Ascending aorta (tissue), 2 donors: Measurements from ENCODE around the gene RBM22. TPM values are rescaled to one million over a fixed set of nuclear protein-coding genes. Genes with fewer than 3 reads are reported as not detected.
"Not testable (repeated sequence)": the region's sequence is repeated elsewhere in the genome, so short reads cannot be mapped to it uniquely, and the experiment has no call there.

Experiments used
- DNase-seq, 2 donors: peaks; one replicate each; pipeline ENCODE4 v3.0.0-alpha.2; 2019; ENCODE audit warnings: low spot score in 2 of 2
- H3K27ac ChIP-seq, 2 donors: fragments of 200-600 bp; sonication (generic); one replicate each; pipeline ENCODE4 v1.5.1; 2016 to 2017; ENCODE audit warnings: mild to moderate bottlenecking in 1 of 2
- H3K27me3 ChIP-seq: fragments of 200-600 bp; sonication (generic); one replicate; pipeline ENCODE4 v1.5.1; 2017
- H3K36me3 ChIP-seq, 2 donors: fragments of 200-600 bp; sonication (generic); one replicate each; pipeline ENCODE4 v1.5.1; 2016
- H3K4me1 ChIP-seq, 2 donors: fragments of 200-600 bp; sonication (generic); one replicate each; pipeline ENCODE4 v1.5.1; 2016 to 2017; ENCODE audit warnings: mild to moderate bottlenecking in 1 of 2
- H3K4me3 ChIP-seq, 2 donors: fragments of 200-600 bp; sonication (generic); one replicate each; pipeline ENCODE4 v1.5.1; 2016 to 2017; ENCODE audit warnings: mild to moderate bottlenecking in 1 of 2
- H3K9me3 ChIP-seq, 2 donors: fragments of 200-600 bp; sonication (generic); one replicate each; pipeline ENCODE4 v1.5.1; 2016
- CTCF ChIP-seq, 3 experiments: fragments of 200-600 bp in 2 of 3; fragments of 450-650 bp in 1 of 3; sonication (generic) in 2 of 3; IDR thresholded peaks; one replicate each; pipeline ENCODE4 v1.5.1; 2016 to 2019; ENCODE audit warnings: antibody characterized with exemption in 3 of 3, mild to moderate bottlenecking in 1 of 3, moderate library complexity in 1 of 3
- intact Hi-C: fragments of 100-400 bp; cut with DNase I; formaldehyde crosslinking; loops from one replicate; pipeline ENCODE4 v1.15.1; 2023
- total RNA-seq: library from RNA; depleted of rRNA; stranded (reverse); fragments of >200 nt; gene quantifications from one replicate; pipeline ENCODE4 v1.1.0, GENCODE V29; 2016

RBM22 gene
- 45.3 TPM for total RNA-seq

- TF ChIP-seq CTCF (IDR thresholded peaks at IDR 0.05): peak; percentile 62 to 78 (median 64)
- intact Hi-C loops: loop anchor here (1.0 to 10.0 kb wide), 6 partner anchors 43 to 248 kb away; partner anchors contain the start of genes IRGM and SMIM3
Observed at GRCh38 chr5:150700594-150701377, at the start of gene RBM22. TSS of gene RBM22 (minus strand) at chr5:150701062. CDS start at chr5:150700985, 77 bp downstream.

GRCh38 chr5:150750469-150750868 lies 49.6 kb upstream of the RBM22 start:
- H3K27ac ChIP-seq: no peak overlapping the region

More at GRCh38 chr5:150700594-150701377, at the start of gene RBM22:
- H3K27me3 ChIP-seq: no peaks in the 10 kb centered on the region
- H3K4me3 ChIP-seq: peak within 1 kb of the TSS; percentile 95 to 100
- peaks cover 30 to 31% of the 10 kb centered on the region in 2 donors for H3K36me3 ChIP-seq
- DNase-seq: peak; percentile 68 to 96
- H3K9me3 ChIP-seq: no peaks in the 10 kb centered on the region
- peaks cover 4 to 10% of the 10 kb centered on the region in 2 donors for H3K4me1 ChIP-seq
- peak within 1 kb of the TSS; percentile 97 to 99 for H3K27ac ChIP-seq

GRCh38 chr5:150743142-150743488 lies 42.3 kb upstream of the RBM22 start:
- DNase-seq, H3K27ac ChIP-seq, H3K4me3 ChIP-seq, H3K4me1 ChIP-seq, H3K9me3 ChIP-seq, H3K27me3 ChIP-seq, intact Hi-C loops: not testable (repeated sequence)
- H3K36me3 ChIP-seq: peaks cover 10 to 17% of the 10 kb centered on the region in 2 donors

More at GRCh38 chr5:150750469-150750868, 49.6 kb upstream of the RBM22 start:
- TF ChIP-seq CTCF (IDR thresholded peaks at IDR 0.05): no peak
- peaks cover 0 to 10% of the 10 kb centered on the region in 2 donors for H3K4me1 ChIP-seq
- no peaks in the 10 kb centered on the region for H3K27me3 ChIP-seq
- H3K4me3 ChIP-seq: no peak overlapping the region
- H3K36me3 ChIP-seq: peaks cover 32 to 41% of the 10 kb centered on the region in 2 donors
- no peaks in the 10 kb centered on the region for H3K9me3 ChIP-seq
- no peak for DNase-seq
- intact Hi-C loops: no loop called here

- H3K27ac ChIP-seq, H3K4me3 ChIP-seq, H3K27me3 ChIP-seq, intact Hi-C loops, DNase-seq, H3K9me3 ChIP-seq, H3K4me1 ChIP-seq: not testable (repeated sequence)
- H3K36me3 ChIP-seq: peaks cover 10 to 17% of the 10 kb centered on the region in 2 donors
Observed at GRCh38 chr5:150742455-150743141, 41.7 kb upstream of the RBM22 start.

- TF ChIP-seq CTCF (IDR thresholded peaks at IDR 0.05): no peak
- no peak overlapping the region for H3K27ac ChIP-seq
- no peaks in the 10 kb centered on the region for H3K4me1 ChIP-seq
- H3K4me3 ChIP-seq: no peak overlapping the region
- H3K27me3 ChIP-seq: no peaks in the 10 kb centered on the region
- intact Hi-C loops: no loop called here
- DNase-seq: no peak
- peaks cover 11 to 23% of the 10 kb centered on the region in 2 donors for H3K36me3 ChIP-seq
- H3K9me3 ChIP-seq: no peaks in the 10 kb centered on the region
Observed at GRCh38 chr5:150740992-150741391, 40.1 kb upstream of the RBM22 start.

GRCh38 chr5:150738862-150739261 lies 38.0 kb upstream of the RBM22 start:
- intact Hi-C loops: no loop called here
- no peaks in the 10 kb centered on the region for H3K4me1 ChIP-seq
- H3K9me3 ChIP-seq: no peaks in the 10 kb centered on the region
- no peaks in the 10 kb centered on the region for H3K27me3 ChIP-seq
- no peak overlapping the region for H3K4me3 ChIP-seq
- TF ChIP-seq CTCF (IDR thresholded peaks at IDR 0.05): no peak
- no peak for DNase-seq
- no peak overlapping the region for H3K27ac ChIP-seq
- H3K36me3 ChIP-seq: peaks cover 13 to 27% of the 10 kb centered on the region in 2 donors
